OCI-LY1 (cell line): ENCODE results near the gene ABCB11.

Experiments
- H2AFZ ChIP-seq: fragments of 200-600 bp; sonication (generic), shearing (Covaris generic); 2 replicates; pipeline ENCODE4 v1.6.0; 2014; ENCODE audit warnings: antibody characterized with exemption, mild to moderate bottlenecking, low read length
- H3F3A ChIP-seq: fragments of 200-600 bp; sonication (generic), shearing (Covaris generic); 2 replicates; pipeline ENCODE4 v1.6.0; 2014; ENCODE audit warnings: mild to moderate bottlenecking, antibody characterized with exemption, low read length, moderate library complexity; ENCODE audit not compliant: insufficient read depth
- H3K27ac ChIP-seq: fragments of 200-600 bp; sonication (generic); 2 replicates; pipeline ENCODE4 v1.5.1; 2014; ENCODE audit warnings: low read length, mixed run types, mild to moderate bottlenecking, low read depth; ENCODE audit not compliant: poor library complexity, severe bottlenecking
- H3K27me3 ChIP-seq: fragments of 200-600 bp; sonication (generic); 2 replicates; pipeline ENCODE4 v1.6.0; 2014; ENCODE audit warnings: antibody characterized with exemption, mild to moderate bottlenecking, low read length, moderate library complexity; ENCODE audit not compliant: insufficient read depth
- H3K36me3 ChIP-seq: fragments of 200-600 bp; sonication (generic); 2 replicates; pipeline ENCODE4 v1.6.1; 2014; ENCODE audit warnings: mild to moderate bottlenecking, antibody characterized with exemption, low read length, moderate library complexity, mixed read lengths; ENCODE audit not compliant: insufficient read depth
- H3K4me1 ChIP-seq: fragments of 200-600 bp; sonication (generic); 2 replicates; pipeline ENCODE4 v1.5.1; 2014; ENCODE audit warnings: mild to moderate bottlenecking, low read length, moderate library complexity; ENCODE audit not compliant: insufficient read depth, severe bottlenecking
- H3K4me2 ChIP-seq: fragments of 200-600 bp; sonication (generic), shearing (Covaris generic); 2 replicates; pipeline ENCODE4 v1.6.1; 2014; ENCODE audit warnings: low read length
- H3K4me3 ChIP-seq: fragments of 200-600 bp; sonication (generic); 2 replicates; pipeline ENCODE4 v1.5.1; 2014; ENCODE audit warnings: low read length, low read depth, mild to moderate bottlenecking, mixed read lengths; ENCODE audit not compliant: poor library complexity, severe bottlenecking
- H3K79me2 ChIP-seq: fragments of 200-600 bp; shearing (Covaris generic); 2 replicates; pipeline ENCODE4 v1.6.1; 2016; ENCODE audit warnings: mixed run types, low read length, mixed read lengths; ENCODE audit not compliant: insufficient read depth
- H3K9ac ChIP-seq: fragments of 200-600 bp; sonication (generic), shearing (Covaris generic); 2 replicates; pipeline ENCODE4 v1.6.1; 2014; ENCODE audit warnings: mild to moderate bottlenecking, low read length, mixed read lengths
- H3K9me2 ChIP-seq: fragments of 200-600 bp; sonication (generic), shearing (Covaris generic); 2 replicates; pipeline ENCODE4 v1.6.1; 2014; ENCODE audit warnings: low read depth, mild to moderate bottlenecking, low read length, mixed read lengths
- H3K9me3 ChIP-seq: fragments of 200-600 bp; shearing (Covaris generic); 2 replicates; pipeline ENCODE4 v1.6.1; 2014; ENCODE audit warnings: low read length, mixed read lengths
- H4K20me1 ChIP-seq: fragments of 200-600 bp; sonication (generic), shearing (Covaris generic); 2 replicates; pipeline ENCODE4 v1.6.0; 2016; ENCODE audit warnings: mild to moderate bottlenecking, low read length; ENCODE audit not compliant: insufficient read depth
- EZH2 ChIP-seq: fragments of 200-600 bp; sonication (generic), shearing (Covaris generic); IDR thresholded peaks from 2 replicates; pipeline ENCODE4 v1.8.0; 2017; ENCODE audit warnings: borderline replicate concordance, mixed run types, mild to moderate bottlenecking, antibody characterized with exemption, low read length, moderate library complexity, mixed read lengths
- TF ChIP-seq, protein P1 (sequence below): fragments of 200-600 bp; sonication (generic), shearing (Covaris generic); IDR thresholded peaks from 2 replicates; pipeline ENCODE4 v1.5.1; 2017; ENCODE audit warnings: mild to moderate bottlenecking, antibody characterized with exemption, low read length, moderate library complexity, mixed read lengths

Gene ABCB11

DNA sequence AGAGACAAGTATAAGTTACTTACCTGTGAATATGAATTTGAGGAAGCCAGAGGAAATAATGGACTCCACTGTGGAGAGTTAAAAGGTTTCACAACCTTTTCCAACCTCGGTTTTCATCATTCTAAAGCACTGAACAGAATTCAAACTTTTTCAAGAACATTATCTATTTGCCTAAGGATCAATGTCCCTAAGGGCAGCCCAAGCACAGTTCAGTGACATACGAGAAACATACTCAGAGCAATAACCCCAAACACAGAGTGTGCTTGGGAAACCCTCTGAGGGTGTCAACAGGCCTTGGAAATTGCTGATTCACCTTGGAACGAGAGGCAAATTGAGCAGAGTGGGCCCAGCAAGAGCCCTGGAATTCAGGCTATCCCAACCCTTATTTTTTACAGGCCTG, at the start of gene ABCB11:
TSS of gene ABCB11 (minus strand) at position 123 of the 400 bp plus-strand sequence. CDS start 13,199 bp downstream, outside the sequence.
- Histone ChIP-seq H3K9me3 (no peaks in the 10 kb centered on the region), H3K27ac (no peak within 1 kb of the TSS), H3K4me1 (no peaks in the 10 kb centered on the region), H2AFZ (no peak within 1 kb of the TSS), H3K36me3 (no peaks in the 10 kb centered on the region), H3F3A (no peaks in the 10 kb centered on the region), H4K20me1 (no peaks in the 10 kb centered on the region), H3K27me3 (no peaks in the 10 kb centered on the region), H3K9me2 (no peaks in the 10 kb centered on the region), H3K79me2 (no peaks in the 10 kb centered on the region), H3K4me2 (no peak within 1 kb of the TSS), H3K9ac (no peak within 1 kb of the TSS), H3K4me3 (no peak within 1 kb of the TSS)
- TF ChIP-seq EZH2, result no peak
- TF ChIP-seq, protein P1, sequence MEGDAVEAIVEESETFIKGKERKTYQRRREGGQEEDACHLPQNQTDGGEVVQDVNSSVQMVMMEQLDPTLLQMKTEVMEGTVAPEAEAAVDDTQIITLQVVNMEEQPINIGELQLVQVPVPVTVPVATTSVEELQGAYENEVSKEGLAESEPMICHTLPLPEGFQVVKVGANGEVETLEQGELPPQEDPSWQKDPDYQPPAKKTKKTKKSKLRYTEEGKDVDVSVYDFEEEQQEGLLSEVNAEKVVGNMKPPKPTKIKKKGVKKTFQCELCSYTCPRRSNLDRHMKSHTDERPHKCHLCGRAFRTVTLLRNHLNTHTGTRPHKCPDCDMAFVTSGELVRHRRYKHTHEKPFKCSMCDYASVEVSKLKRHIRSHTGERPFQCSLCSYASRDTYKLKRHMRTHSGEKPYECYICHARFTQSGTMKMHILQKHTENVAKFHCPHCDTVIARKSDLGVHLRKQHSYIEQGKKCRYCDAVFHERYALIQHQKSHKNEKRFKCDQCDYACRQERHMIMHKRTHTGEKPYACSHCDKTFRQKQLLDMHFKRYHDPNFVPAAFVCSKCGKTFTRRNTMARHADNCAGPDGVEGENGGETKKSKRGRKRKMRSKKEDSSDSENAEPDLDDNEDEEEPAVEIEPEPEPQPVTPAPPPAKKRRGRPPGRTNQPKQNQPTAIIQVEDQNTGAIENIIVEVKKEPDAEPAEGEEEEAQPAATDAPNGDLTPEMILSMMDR, result no peak

DNA sequence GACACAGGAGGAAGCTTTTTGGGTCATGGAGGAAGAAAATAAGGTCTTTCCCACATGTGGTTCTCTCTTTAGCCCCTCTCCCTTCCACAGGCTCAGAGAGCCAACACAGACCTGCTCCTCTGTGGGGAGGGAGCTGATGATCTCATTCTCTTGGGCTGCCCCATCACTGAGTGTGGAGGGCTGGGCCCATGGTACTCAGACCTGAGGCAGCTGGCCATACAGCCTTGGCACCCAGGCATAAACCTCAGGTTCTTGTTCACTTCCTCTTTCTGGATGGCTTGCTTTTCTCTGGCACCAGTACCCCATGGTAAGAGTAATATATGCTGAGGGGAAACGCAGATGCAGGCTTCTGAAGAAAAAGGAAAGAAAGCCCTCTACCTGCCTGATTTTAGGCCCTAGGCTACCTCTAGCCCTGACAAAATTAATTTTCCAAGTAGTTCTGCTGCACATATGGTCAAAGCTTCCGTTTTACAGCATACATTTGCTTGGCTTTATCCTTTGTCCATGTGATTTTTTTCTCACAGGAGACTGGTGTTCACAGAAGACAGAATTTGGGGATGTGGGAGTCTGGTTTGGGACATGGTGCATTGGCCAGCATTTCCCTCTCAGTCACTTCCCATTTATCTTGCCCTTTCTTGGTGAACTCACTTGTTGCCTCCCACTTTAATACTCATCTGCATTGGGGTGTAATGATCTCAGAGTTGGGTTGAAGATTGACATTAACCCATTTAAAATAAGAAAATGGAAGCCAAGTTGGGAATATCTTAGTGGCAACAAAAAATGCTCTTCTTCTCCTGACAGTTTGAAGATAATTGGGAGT, 49.3 kb upstream of the ABCB11 start:
- no peaks in the 10 kb centered on the region for H3K9me2 ChIP-seq
- no peaks in the 10 kb centered on the region for H4K20me1 ChIP-seq
- H3K4me2 ChIP-seq, result no peak overlapping the region
- no peaks in the 10 kb centered on the region for H3K79me2 ChIP-seq
- no peak overlapping the region for H3K4me3 ChIP-seq
- H2AFZ ChIP-seq, result no peak overlapping the region
- TF ChIP-seq, protein P1, result no peak
- TF ChIP-seq EZH2, result no peak
- no peaks in the 10 kb centered on the region for H3K36me3 ChIP-seq
- no peaks in the 10 kb centered on the region for H3K9me3 ChIP-seq
- H3K27me3 ChIP-seq, result no peaks in the 10 kb centered on the region
- no peak overlapping the region for H3K9ac ChIP-seq
- no peaks in the 10 kb centered on the region for H3K4me1 ChIP-seq
- H3K27ac ChIP-seq, result no peak overlapping the region
- H3F3A ChIP-seq, result no peaks in the 10 kb centered on the region

DNA sequence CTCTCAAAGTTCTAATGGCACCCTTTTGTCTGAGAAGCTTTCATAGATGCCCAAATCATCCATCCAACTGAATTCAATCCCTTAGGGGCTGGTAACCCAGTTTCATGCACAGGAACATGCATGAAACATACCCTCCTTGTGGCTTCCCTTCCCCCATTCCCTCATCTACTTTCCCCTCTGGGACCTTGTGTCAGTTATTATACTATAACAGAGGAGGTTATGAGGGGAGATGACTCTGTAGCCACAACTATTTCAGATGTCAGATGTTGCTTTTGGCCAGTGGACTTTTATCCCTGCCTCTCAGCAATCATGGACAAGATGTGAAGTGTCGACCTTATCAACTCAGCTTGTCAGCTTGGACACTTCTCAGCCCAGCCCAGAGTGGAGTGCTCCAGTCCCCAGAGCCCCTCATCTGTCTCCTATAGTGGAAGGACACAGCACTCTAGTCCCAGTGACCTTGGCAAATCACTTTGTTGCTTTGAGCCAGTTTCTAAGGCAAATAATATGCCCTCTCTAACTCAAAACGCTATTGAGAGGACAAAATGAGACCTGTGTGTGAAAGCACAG, 46.6 kb upstream of the ABCB11 start:
- no peak overlapping the region for H3K9ac ChIP-seq
- H3K27me3 ChIP-seq, result no peaks in the 10 kb centered on the region
- H2AFZ ChIP-seq, result no peak overlapping the region
- H3K4me3 ChIP-seq, result no peak overlapping the region
- no peaks in the 10 kb centered on the region for H3K79me2 ChIP-seq
- no peak overlapping the region for H3K4me2 ChIP-seq
- no peaks in the 10 kb centered on the region for H3K4me1 ChIP-seq
- no peaks in the 10 kb centered on the region for H3K36me3 ChIP-seq
- H4K20me1 ChIP-seq, result no peaks in the 10 kb centered on the region
- H3F3A ChIP-seq, result no peaks in the 10 kb centered on the region
- no peak overlapping the region for H3K27ac ChIP-seq
- no peaks in the 10 kb centered on the region for H3K9me2 ChIP-seq
- no peaks in the 10 kb centered on the region for H3K9me3 ChIP-seq
- TF ChIP-seq, protein P1, result no peak
- TF ChIP-seq EZH2, result no peak
